B cell (primary cell): ENCODE results near the gene UHRF2. TPM values are rescaled to one million over a fixed set of nuclear protein-coding genes. Genes with fewer than 3 reads are reported as not detected.
"Not testable (repeated sequence)": the region's sequence is repeated elsewhere in the genome, so short reads cannot be mapped to it uniquely, and the experiment has no call there.

ENCODE experiments used
- ATAC-seq: fragments of 200-7000 bp; cut with Tn5 transposase; one replicate; pipeline ENCODE4 v1.10.0; 2021; ENCODE audit warnings: low read depth, mild to moderate bottlenecking, moderate number of reproducible peaks, moderate library complexity
- CTCF ChIA-PET: fragments of 350-600 bp; sonication (Branson Sonifier 250); formaldehyde crosslinking; loops from one replicate; lab custom pipeline; 2021; ENCODE audit warnings: antibody characterized with exemption, inconsistent platforms; lab: Charles Lee
- POLR2A ChIA-PET: fragments of 350-600 bp; sonication (Branson Sonifier 250); formaldehyde crosslinking; loops from one replicate; lab custom pipeline; 2021; ENCODE audit warnings: antibody characterized with exemption; lab: Charles Lee
- DNase-seq: peaks from one replicate; pipeline ENCODE4 v3.0.0; 2013
- H2AFZ ChIP-seq: 2 replicates; pipeline ENCODE4 v1.6.1; 2012; ENCODE audit warnings: mild to moderate bottlenecking, low read depth, low read length; ENCODE audit not compliant: insufficient read depth, poor library complexity, severe bottlenecking
- H3K27ac ChIP-seq, 2 donors: 1 replicate in 1 of 2; 2 replicates in 1 of 2; pipeline ENCODE4 v1.5.1; 2012 to 2013; ENCODE audit warnings: low read length in 2 of 2, mild to moderate bottlenecking in 2 of 2, moderate library complexity in 1 of 2
- H3K27me3 ChIP-seq, 4 experiments: fragments of 200-600 bp in 1 of 4; sonication (generic) in 1 of 4; replicated peaks in 1 of 4; 1 replicate in 2 of 4; 2 replicates in 2 of 4; pipeline versions ENCODE4 v1.6.1 to v1.7.0; 2013 to 2016; ENCODE audit warnings: low read length in 3 of 4, mild to moderate bottlenecking in 2 of 4, mixed read lengths in 1 of 4, moderate library complexity in 1 of 4; ENCODE audit not compliant: insufficient read depth in 4 of 4, control insufficient read depth in 3 of 4; ENCODE audit errors: control extremely low read depth in 1 of 4
- H3K36me3 ChIP-seq, 2 experiments: replicated peaks in 1 of 2; 1 replicate in 1 of 2; 2 replicates in 1 of 2; pipeline versions ENCODE4 v1.6.1 to v1.7.1; 2013; ENCODE audit warnings: low read length in 1 of 2; ENCODE audit not compliant: insufficient read depth in 2 of 2, control insufficient read depth in 1 of 2; ENCODE audit errors: control extremely low read depth in 1 of 2, extremely low read depth in 1 of 2
- H3K4me1 ChIP-seq, 2 donors: fragments of 200-600 bp in 1 of 2; sonication (generic) in 1 of 2; 1 replicate in 1 of 2; 2 replicates in 1 of 2; pipeline versions ENCODE4 v1.5.1 to v1.6.1; 2013 to 2017; ENCODE audit warnings: low read length in 2 of 2; ENCODE audit not compliant: control insufficient read depth in 2 of 2, insufficient read depth in 2 of 2
- H3K4me2 ChIP-seq: replicated peaks from 2 replicates; pipeline ENCODE3; 2012; ENCODE audit warnings: mild to moderate bottlenecking, low read depth, low read length; ENCODE audit not compliant: poor library complexity, severe bottlenecking
- H3K4me3 ChIP-seq, 5 experiments: fragments of 200-600 bp in 1 of 5; sonication (generic) in 1 of 5; 1 replicate in 3 of 5; 2 replicates in 2 of 5; pipeline versions ENCODE4 v1.5.1 to v1.7.0; 2011 to 2016; ENCODE audit warnings: low read length in 4 of 5, mild to moderate bottlenecking in 4 of 5, low read depth in 2 of 5, control low read depth in 1 of 5, moderate library complexity in 1 of 5; ENCODE audit not compliant: insufficient read depth in 1 of 5; ENCODE audit errors: control extremely low read depth in 1 of 5, extremely low read depth in 1 of 5
- H3K79me2 ChIP-seq: fragments of 200-600 bp; sonication (generic); one replicate; pipeline ENCODE4 v1.6.0; 2016; ENCODE audit warnings: low read length; ENCODE audit not compliant: control insufficient read depth, insufficient read depth
- H3K9ac ChIP-seq: fragments of 200-600 bp; sonication (generic); 2 replicates; pipeline ENCODE4 v1.6.1; 2017; ENCODE audit warnings: mild to moderate bottlenecking, low read length, moderate library complexity
- H3K9me3 ChIP-seq, 3 donors: one replicate each; pipeline versions ENCODE4 v1.6.1 to v1.7.1; 2013; ENCODE audit warnings: low read length in 2 of 3; ENCODE audit not compliant: control insufficient read depth in 2 of 3, insufficient read depth in 1 of 3; ENCODE audit errors: control extremely low read depth in 1 of 3
- H4K20me1 ChIP-seq: 2 replicates; pipeline ENCODE4 v1.6.0; 2012; ENCODE audit warnings: mild to moderate bottlenecking, low read length; ENCODE audit not compliant: insufficient read depth, control insufficient read depth, poor library complexity, severe bottlenecking
- H3K27ac Mint-ChIP-seq: one replicate; pipeline ENCODE4 v1.8.0; 2021; ENCODE audit warnings: mixed read lengths
- H3K27me3 Mint-ChIP-seq: one replicate; pipeline ENCODE4 v1.8.0; 2021; ENCODE audit warnings: mixed read lengths
- H3K4me1 Mint-ChIP-seq: one replicate; pipeline ENCODE4 v1.8.0; 2021; ENCODE audit warnings: mixed read lengths
- H3K4me3 Mint-ChIP-seq: one replicate; pipeline ENCODE4 v1.8.0; 2021; ENCODE audit warnings: mixed read lengths
- H3K9me3 Mint-ChIP-seq: one replicate; pipeline ENCODE4 v1.8.0; 2022; ENCODE audit warnings: mixed read lengths; ENCODE audit not compliant: insufficient read depth
- EZH2 ChIP-seq: IDR thresholded peaks from 2 replicates; pipeline ENCODE4 v1.6.1; 2012; ENCODE audit warnings: borderline replicate concordance, low read depth, mild to moderate bottlenecking, moderate library complexity, low read length; ENCODE audit not compliant: insufficient read depth, poor library complexity, severe bottlenecking
- WGBS: methylation state at CpG from one replicate; pipeline ENCODE4 v1.1.5; 2013; ENCODE audit warnings: missing lambda C conversion rate; ENCODE audit not compliant: insufficient coverage; 5-methylcytosine and 5-hydroxymethylcytosine counted together
- intact Hi-C: fragments of 100-400 bp; cut with micrococcal nuclease; formaldehyde crosslinking; loops from one replicate; pipeline ENCODE4 v1.10.0; 2022
- polyA plus RNA-seq: library from polyadenylated mRNA; depleted of rRNA; stranded (reverse); fragments of >200 nt; gene quantifications from 2 replicates; pipeline ENCODE4 v1.2.3, GENCODE V29; 2012
- total RNA-seq, 2 donors: library from RNA; stranded (reverse); fragments of 120-200 nt in 1 of 2; gene quantifications; 1 replicate in 1 of 2; 2 replicates in 1 of 2; pipeline versions ENCODE4 v1.2.3 to v1.2.4, GENCODE V29; 2013 to 2022
- TF ChIP-seq, protein P1 (sequence below): fragments of 200-600 bp; IDR thresholded peaks from one replicate; pipeline ENCODE4 v1.8.0; 2022; ENCODE audit warnings: antibody characterized with exemption, mild to moderate bottlenecking

The UHRF2 gene
- total and polyA plus RNA-seq, 2 donors (not counting 1 experiment from before 2014, with no cell fraction given): 85.6 to 153 TPM

DNA sequence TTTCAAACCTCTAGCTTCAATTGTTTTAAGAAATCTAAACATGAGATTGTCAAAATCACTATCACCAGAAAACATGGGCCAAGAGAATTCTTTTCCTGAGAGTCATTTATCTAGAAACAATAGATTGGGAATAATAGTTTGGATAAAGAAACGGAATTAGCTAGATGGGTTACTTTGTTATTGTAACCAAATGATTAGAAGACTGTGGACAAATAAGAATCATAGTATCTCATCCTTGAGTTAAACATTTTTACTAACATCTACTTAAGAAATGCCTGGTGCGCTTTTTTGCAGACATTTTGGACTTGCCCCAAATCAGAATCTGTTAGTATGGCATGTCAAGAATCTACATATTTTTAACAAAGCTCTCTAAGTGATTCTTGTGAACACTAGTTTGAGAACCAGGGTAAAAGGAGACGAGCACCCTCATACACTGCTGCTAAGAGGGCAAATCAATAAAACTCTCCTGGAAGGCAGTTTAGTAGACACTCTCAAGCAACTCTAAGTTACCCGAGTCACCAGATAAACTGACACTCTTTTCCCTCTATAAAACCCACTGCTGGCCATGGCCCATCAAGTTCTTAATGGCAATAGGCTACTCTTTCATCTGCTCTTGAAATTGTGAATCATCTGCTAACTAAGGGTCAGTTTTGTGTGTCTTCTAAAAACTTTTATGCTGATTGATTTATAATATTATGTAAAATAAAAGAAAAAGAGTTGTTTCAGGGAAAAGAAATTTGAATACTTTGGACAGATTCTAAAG is 45.7 kb upstream of the UHRF2 start:
- Histone ChIP-seq H3K4me1 (no peaks in the 10 kb centered on the region), H3K36me3 (no peaks in the 10 kb centered on the region), H3K27me3 (peaks cover 0 to 3% (median 0%) of the 10 kb centered on the region in 4 experiments), H3K9ac (no peak overlapping the region), H3K9me3 (peaks cover 2 to 29% (median 18%) of the 10 kb centered on the region in 3 donors), H4K20me1 (no peaks in the 10 kb centered on the region), H3K4me2 (no peak overlapping the region), H2AFZ (no peak overlapping the region), H3K79me2 (no peaks in the 10 kb centered on the region), H3K4me3 (no peak overlapping the region), H3K27ac (no peak overlapping the region)
- CTCF ChIA-PET: interaction anchor here (1.0 to 2.5 kb wide), 2 partner anchors 12 to 14 kb away, joined by 3 to 13 read pairs; no protein-coding TSS in a partner anchor
- H3K27ac Mint-ChIP-seq: no peak overlapping the region
- no peaks in the 10 kb centered on the region for H3K27me3 Mint-ChIP-seq
- no peaks in the 10 kb centered on the region for H3K4me1 Mint-ChIP-seq
- no peak overlapping the region for H3K4me3 Mint-ChIP-seq
- peaks cover 4% of the 10 kb centered on the region for H3K9me3 Mint-ChIP-seq
- TF ChIP-seq, protein P1, sequence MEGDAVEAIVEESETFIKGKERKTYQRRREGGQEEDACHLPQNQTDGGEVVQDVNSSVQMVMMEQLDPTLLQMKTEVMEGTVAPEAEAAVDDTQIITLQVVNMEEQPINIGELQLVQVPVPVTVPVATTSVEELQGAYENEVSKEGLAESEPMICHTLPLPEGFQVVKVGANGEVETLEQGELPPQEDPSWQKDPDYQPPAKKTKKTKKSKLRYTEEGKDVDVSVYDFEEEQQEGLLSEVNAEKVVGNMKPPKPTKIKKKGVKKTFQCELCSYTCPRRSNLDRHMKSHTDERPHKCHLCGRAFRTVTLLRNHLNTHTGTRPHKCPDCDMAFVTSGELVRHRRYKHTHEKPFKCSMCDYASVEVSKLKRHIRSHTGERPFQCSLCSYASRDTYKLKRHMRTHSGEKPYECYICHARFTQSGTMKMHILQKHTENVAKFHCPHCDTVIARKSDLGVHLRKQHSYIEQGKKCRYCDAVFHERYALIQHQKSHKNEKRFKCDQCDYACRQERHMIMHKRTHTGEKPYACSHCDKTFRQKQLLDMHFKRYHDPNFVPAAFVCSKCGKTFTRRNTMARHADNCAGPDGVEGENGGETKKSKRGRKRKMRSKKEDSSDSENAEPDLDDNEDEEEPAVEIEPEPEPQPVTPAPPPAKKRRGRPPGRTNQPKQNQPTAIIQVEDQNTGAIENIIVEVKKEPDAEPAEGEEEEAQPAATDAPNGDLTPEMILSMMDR: no peak
- TF ChIP-seq EZH2: no peak
- ATAC-seq (no peak), DNase-seq (no peak)
- WGBS: 86% methylated on average over 1 of the region's 4 CpGs
- POLR2A ChIA-PET: no interaction called here
- intact Hi-C loops: no loop called here

DNA sequence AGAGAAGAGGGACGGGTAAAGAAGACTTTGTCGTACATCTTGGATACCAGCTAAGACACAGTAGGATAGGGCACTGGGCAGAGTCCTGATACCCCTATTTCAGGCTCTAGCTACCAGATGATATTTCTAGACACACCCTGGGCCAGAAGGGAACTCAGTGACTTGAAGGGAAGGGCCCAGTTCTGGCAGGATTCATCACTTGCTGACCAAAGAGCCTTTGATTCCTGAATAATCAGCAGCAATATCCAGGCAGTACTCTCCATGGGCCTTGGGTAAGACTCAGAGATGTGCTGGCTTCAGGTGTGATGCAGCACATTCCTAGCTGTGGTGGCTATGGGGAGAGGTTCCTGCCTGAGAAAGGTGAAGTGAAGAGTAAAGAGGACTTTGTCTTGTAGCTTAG is 44.2 kb upstream of the UHRF2 start:
- Histone ChIP-seq H3K36me3 (no peaks in the 10 kb centered on the region), H4K20me1 (no peaks in the 10 kb centered on the region), H3K4me2 (no peak overlapping the region), H3K9me3 (peaks cover 2 to 32% (median 18%) of the 10 kb centered on the region in 3 donors), H3K4me1 (no peaks in the 10 kb centered on the region), H3K27me3 (peaks cover 0 to 3% (median 0%) of the 10 kb centered on the region in 4 experiments), H3K79me2 (no peaks in the 10 kb centered on the region), H3K4me3 (no peak overlapping the region), H3K9ac (no peak overlapping the region), H2AFZ (no peak overlapping the region), H3K27ac (no peak overlapping the region)
- Mint-ChIP-seq H3K9me3 (peaks cover 4% of the 10 kb centered on the region), H3K4me3 (no peak overlapping the region), H3K4me1 (no peaks in the 10 kb centered on the region), H3K27me3 (no peaks in the 10 kb centered on the region), H3K27ac (no peak overlapping the region)
- ChIA-PET POLR2A (no interaction called here), CTCF (no interaction called here)
- ATAC-seq (no peak), DNase-seq (no peak)
- intact Hi-C loops: no loop called here
- 100% methylated on average over 1 of the region's 2 CpGs for WGBS
- TF ChIP-seq, protein P1: no peak
- no peak for TF ChIP-seq EZH2

DNA sequence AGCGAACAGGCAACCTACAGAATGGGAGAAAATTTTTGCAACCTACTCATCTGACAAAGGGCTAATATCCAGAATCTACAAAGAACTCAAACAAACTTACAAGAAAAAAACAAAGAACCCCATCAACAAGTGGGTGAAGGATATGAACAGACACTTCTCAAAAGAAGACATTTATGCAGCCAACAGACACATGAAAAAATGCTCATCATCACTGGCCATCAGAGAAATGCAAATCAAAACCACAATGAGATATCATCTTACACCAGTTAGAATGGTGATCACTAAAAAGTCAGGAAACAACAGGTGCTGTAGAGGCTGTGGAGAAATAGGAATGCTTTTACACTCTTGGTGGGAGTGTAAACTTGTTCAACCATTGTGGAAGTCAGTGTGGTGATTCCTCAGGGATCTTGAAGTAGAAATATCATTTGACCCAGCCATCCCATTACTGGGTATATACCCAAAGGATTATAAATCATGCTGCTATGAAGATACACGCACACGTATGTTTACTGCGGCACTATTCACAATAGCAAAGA is 31.5 kb upstream of the UHRF2 start:
- H3K79me2 ChIP-seq, H3K27ac ChIP-seq, H3K4me3 ChIP-seq, H3K27me3 Mint-ChIP-seq, H3K27ac Mint-ChIP-seq, POLR2A ChIA-PET, H3K9ac ChIP-seq, H3K4me2 ChIP-seq, H3K27me3 ChIP-seq, H4K20me1 ChIP-seq, intact Hi-C loops, H3K36me3 ChIP-seq, H2AFZ ChIP-seq, H3K9me3 Mint-ChIP-seq, CTCF ChIA-PET, DNase-seq, H3K4me3 Mint-ChIP-seq, ATAC-seq: not testable (repeated sequence)
- no CpG with 5 or more reads among the region's 4 CpGs for WGBS
- peaks cover 19% of the 10 kb centered on the region for H3K4me1 Mint-ChIP-seq
- peaks cover 0 to 11% (median 3%) of the 10 kb centered on the region in 3 donors for H3K9me3 ChIP-seq
- H3K4me1 ChIP-seq: peaks cover 14 to 18% of the 10 kb centered on the region in 2 donors
